HG02852 (cell line): Measurements from ENCODE around the gene CETN1.

ENCODE experiments used
- ATAC-seq: cut with Tn5 transposase; IDR thresholded peaks from one replicate; pipeline ENCODE4 v1.9.1; 2021; ENCODE audit warnings: mild to moderate bottlenecking, moderate library complexity; ENCODE audit not compliant: unreplicated experiment

CETN1 gene

GRCh38 chr18:574865-575645 lies 5.1 kb upstream of the CETN1 start:
- ATAC-seq, result no peak

DNA sequence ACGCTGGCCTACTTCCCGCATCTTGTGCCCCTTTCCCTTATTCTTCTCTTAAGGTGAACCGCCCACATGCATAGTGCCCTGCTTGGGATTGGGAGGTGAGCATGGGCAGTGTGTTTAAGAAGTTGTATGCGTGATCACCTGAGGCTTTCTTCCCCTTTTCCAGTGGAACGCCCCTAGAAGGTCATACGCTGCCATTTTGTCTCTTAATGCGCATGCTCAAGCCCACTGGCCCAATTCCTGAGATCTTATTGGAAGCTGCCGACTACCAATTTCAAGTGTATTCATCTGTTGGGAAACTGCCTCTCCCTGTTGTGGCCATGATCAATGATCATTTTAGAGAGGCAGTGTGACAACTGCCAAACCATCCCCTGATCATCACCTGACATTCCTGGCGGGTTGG lies 3.3 kb upstream of the CETN1 start:
- no peak for ATAC-seq

GRCh38 chr18:577643-578375 lies 2.4 kb upstream of the CETN1 start:
- no peak for ATAC-seq

DNA sequence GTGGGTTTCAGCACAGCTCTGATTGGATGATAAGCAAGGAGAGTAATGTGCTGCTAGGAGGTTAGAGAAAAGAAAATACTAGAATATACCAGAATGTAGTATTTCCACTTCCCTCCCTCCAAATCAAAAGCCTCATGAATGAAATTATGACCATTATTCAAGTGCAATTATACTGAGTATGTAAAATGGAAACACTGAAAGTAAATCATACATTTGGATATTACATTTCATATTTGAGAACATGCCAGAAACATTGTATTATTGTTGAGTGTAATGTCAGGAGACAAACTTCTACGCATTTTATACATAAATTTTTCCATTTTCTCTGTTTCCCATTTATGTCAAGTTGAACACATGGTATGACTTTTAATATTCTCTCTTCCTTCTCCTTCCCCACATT lies 942 bp upstream of the CETN1 start:
- ATAC-seq, result no peak

GRCh38 chr18:581096-581495 lies 916 bp downstream of the CETN1 start:
- ATAC-seq, result no peak

GRCh38 chr18:582465-582864 lies 2.3 kb downstream of the CETN1 start:
- no peak for ATAC-seq

GRCh38 chr18:595068-595467 lies 14.9 kb downstream of the CETN1 start:
- ATAC-seq, result no peak

- ATAC-seq, result no peak
Measured at GRCh38 chr18:595571-595970, 15.4 kb downstream of the CETN1 start.

- ATAC-seq, result peak; percentile 62
Measured at GRCh38 chr18:596288-596881, 16.2 kb downstream of the CETN1 start.

- no peak for ATAC-seq
Measured at GRCh38 chr18:598124-598589, 18.0 kb downstream of the CETN1 start.

DNA sequence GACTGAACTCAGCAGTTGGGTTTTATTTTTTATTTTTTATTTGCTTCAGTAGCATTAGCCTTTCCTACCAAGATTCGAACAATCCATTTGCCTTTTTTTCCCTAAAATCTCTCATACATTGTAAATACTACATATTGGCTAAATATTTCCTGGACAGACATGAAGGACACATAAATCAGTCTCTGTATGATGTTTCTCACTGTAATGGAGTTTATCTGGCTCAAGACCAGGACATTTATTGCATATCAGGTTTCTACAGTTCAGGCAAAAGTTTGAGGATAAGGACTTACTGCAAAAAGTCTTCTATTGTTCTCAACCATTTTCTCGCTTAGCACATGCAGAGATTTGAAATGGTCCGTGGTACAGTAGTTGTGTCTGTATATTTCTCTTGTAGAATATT lies 19.9 kb downstream of the CETN1 start:
- ATAC-seq, result no peak

DNA sequence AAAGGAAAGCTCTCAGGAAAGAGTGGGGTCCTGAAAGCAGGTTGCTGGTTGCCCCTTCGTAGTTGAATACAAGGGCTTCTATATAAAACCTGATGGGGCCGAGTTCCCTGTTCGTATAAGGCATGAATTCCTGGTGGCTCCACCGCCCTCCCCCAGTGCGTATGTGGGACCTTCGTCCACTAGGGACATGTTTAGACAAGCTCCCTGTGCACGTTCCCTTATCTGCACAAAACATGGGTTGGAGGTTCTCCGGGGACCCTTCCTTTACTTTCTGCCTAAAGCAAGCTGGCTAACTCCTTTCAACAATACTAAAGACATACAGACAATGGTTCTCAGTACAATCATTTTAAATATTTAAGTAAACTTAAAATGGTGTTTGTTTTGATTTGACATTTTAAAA lies 24.6 kb downstream of the CETN1 start:
- no peak for ATAC-seq

GRCh38 chr18:607930-608329 lies 27.8 kb downstream of the CETN1 start:
- no peak for ATAC-seq

DNA sequence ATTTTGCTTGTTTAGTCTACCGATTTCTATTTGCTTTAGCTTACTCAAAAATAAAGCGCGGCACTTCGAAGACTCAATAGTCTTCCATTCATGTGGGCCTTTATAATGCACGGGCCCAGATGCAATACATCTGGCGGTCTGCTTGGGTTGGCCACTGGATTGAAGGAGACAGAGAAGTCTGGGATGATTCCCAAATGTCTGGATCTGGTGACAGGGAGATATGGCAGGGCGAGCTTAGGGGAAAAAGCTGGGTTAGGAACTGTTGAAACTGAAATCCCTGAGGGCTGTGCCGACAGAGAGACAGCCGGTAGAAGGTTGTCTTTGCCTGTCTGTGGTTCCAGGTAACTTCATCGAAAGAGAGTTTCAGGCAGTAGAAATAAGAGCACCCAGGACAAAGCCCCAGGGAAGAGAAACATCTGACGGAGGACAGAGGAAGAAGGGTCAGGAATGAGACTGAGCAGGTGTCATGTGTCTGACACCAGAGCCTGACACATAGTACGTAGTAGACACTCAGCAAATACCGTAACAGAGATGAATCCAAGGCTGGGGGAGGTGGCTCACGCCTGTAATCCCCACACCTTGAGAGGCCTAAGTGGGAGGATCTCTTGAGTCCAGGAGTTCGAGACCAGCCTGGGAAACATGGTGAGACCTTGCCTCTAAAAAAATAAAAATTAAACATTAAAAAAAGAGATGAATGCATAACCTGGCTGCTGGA lies 30.2 kb downstream of the CETN1 start:
- no peak for ATAC-seq

- ATAC-seq, result no peak
Measured at GRCh38 chr18:612156-612555, 32.0 kb downstream of the CETN1 start.

DNA sequence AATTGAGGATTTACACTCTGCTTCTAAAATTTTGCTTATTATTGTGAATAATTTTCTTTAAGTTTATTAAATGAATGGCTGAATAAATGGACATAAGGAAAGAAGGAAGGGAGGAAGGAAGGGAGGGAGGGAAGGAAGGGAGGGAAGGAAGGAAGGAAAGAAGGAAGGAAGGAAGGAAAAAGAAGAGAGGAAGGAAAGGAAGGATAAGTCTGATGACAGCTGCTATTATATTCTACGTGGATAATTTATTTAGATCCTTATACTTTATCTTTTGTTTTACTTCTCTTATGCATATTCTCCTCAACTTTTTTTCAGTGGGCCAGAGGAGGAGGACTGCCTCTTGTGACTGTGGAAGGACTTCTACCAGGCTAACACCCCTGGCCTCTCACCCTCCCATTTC lies 34.0 kb downstream of the CETN1 start:
- no peak for ATAC-seq

DNA sequence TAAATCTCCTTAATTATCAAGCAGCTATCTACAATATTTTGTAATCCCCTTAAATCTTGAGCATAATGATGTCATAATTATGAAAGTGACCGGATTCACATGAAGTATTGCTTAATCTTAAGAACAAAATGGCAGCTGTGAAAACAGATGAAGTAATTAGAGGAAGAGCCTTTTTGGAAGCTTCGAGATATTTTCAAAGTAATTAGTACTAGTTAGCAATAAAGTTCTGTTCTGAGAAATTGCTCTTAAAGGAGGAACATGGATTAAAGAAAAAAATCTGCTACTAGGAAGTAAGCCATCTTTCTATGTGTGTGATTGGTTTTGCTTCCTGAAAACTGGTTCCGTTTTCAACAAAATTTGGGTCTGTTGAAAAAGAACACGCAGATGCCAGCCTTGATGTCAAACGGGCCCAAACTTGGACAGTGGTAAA lies 34.9 kb downstream of the CETN1 start:
- ATAC-seq, result no peak

DNA sequence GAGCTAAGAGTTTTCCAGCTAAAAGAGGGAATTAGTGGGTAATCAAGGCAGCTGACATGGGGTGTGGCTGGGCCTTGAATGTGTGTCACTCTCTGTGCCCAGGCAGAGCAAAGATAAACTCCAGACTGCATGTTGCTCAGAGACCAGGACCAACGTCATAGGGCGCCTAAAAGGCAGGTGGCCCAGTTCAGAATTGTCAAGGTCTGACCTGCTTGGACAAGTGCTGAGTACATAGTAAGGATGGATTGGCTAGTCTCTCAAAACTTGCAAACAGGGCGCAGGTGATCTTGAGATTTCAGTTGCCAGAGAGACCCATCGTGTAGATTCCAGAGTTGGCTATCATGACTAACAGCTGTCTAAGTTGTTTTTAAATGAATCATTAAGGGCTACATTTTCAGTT lies 35.6 kb downstream of the CETN1 start:
- ATAC-seq, result no peak

DNA sequence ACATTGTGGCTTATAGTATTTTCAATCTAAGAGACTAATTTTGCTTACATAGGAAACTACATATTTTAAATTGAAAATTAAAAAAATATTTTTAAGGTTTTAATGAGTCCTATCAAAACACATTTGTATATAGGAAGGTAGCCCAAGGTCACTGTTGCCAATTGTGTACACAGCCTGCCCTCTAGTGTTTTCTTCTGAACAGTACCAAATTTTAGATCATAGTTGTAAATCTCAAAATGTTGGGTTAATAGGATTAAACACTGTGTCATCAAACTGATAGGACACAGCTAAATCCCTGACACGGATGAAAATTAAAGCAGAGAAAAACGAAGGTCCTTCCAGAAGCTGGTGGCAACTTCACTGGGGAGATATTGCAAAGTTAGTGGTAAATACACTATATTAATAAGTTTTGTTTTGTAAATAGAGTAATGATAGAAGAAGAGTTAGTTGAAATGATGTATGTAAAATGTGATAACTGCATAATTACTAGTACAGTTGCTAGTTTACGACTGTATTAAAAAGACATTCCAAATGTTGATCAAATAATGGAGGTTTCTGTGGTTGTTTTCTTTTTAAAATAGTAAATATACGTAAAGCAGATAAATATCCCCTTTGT lies 36.3 kb downstream of the CETN1 start:
- no peak for ATAC-seq

DNA sequence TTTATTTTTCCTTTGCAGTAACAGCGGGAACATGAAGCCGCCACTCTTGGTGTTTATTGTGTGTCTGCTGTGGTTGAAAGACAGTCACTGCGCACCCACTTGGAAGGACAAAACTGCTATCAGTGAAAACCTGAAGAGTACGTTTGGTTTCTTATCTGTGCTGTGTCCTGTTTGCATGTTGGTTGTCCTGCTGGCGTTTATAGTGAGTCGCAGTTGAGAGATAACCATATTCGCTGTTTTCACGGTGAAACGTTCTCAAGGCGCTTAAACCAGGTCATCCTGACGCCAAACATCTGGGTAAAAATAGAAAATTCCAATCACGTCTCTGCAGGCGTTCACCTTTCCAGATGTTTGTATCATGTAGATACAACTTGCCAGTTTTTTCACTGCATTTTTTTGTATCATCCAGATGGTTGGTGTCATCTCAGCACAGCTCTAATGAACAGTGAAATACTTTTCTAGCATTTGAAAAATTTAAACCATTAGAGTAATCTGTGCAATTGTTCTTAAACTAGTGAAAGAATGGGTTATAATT lies 37.9 kb downstream of the CETN1 start:
- no peak for ATAC-seq

DNA sequence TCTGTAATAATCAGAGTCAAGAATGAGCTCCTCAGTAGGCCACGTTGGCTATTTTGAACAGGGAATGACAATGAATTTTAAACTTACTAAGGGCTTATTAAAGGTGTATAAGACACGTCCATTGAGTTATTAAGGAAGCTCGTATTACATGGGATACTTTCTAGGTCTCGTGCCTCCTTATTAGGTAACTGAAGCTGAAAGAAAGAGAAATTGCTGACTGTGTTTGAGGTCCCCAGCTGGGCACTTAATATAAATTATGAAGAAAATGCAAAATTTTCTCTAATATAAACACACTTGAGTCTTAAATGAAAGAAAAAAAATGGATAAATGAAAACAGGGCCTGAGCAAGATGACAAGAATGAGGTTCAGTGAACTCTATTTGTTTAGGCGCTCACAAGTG lies 38.4 kb downstream of the CETN1 start:
- no peak for ATAC-seq
